ENCODE results near the gene ECE1.

GRCh38 chr1:21318714-21319159 lies 28.5 kb upstream of the ECE1 start:
- TF ChIP-seq CTCF (conservative IDR thresholded peaks at IDR 0.05; ENCODE audit: low read length) = no peak
- TF ChIP-seq EZH2phosphoT487 (IDR thresholded peaks at IDR 0.05; ENCODE audit: borderline replicate concordance) = no peak
